ENCODE results near the gene ERBB4.

Gene ERBB4

GRCh38 chr2:211623096-211623495, 915.5 kb downstream of the ERBB4 start:
- no peak for TF ChIP-seq CTCF (IDR thresholded peaks at IDR 0.05; ENCODE audit: low read depth, low read length, missing control alignments)
- no peak for DNase-seq (ENCODE audit: extremely low read depth, low read depth)
- no peak overlapping the region for H3K4me3 ChIP-seq (replicated peaks; ENCODE audit: low read depth, low read length)

GRCh38 chr2:211620986-211621385, 917.6 kb downstream of the ERBB4 start:
- TF ChIP-seq CTCF (IDR thresholded peaks at IDR 0.05; ENCODE audit: low read depth, low read length, missing control alignments), result no peak
- no peak for DNase-seq (ENCODE audit: extremely low read depth, low read depth)
- H3K4me3 ChIP-seq (replicated peaks; ENCODE audit: low read depth, low read length), result no peak overlapping the region

GRCh38 chr2:211617803-211618202, 920.8 kb downstream of the ERBB4 start:
- no peak for TF ChIP-seq CTCF (IDR thresholded peaks at IDR 0.05; ENCODE audit: low read depth, low read length, missing control alignments)
- H3K4me3 ChIP-seq (replicated peaks; ENCODE audit: low read depth, low read length), result no peak overlapping the region
- DNase-seq (ENCODE audit: extremely low read depth, low read depth), result no peak

- no peak for DNase-seq (ENCODE audit: extremely low read depth, low read depth)
- no peak overlapping the region for H3K4me3 ChIP-seq (replicated peaks; ENCODE audit: low read depth, low read length)
- TF ChIP-seq CTCF (IDR thresholded peaks at IDR 0.05; ENCODE audit: low read depth, low read length, missing control alignments), result no peak
Observed at GRCh38 chr2:211611621-211612020, 927.0 kb downstream of the ERBB4 start.

- H3K4me3 ChIP-seq (replicated peaks; ENCODE audit: low read depth, low read length), result no peak overlapping the region
- no peak for TF ChIP-seq CTCF (IDR thresholded peaks at IDR 0.05; ENCODE audit: low read depth, low read length, missing control alignments)
- no peak for DNase-seq (ENCODE audit: extremely low read depth, low read depth)
Observed at GRCh38 chr2:211611061-211611518, 927.5 kb downstream of the ERBB4 start.

- no peak for TF ChIP-seq CTCF (IDR thresholded peaks at IDR 0.05; ENCODE audit: low read depth, low read length, missing control alignments)
- DNase-seq (ENCODE audit: extremely low read depth, low read depth), result no peak
- H3K4me3 ChIP-seq (replicated peaks; ENCODE audit: low read depth, low read length), result no peak overlapping the region
Observed at GRCh38 chr2:211609127-211609526, 929.5 kb downstream of the ERBB4 start.

- TF ChIP-seq CTCF (IDR thresholded peaks at IDR 0.05; ENCODE audit: low read depth, low read length, missing control alignments), result no peak
- DNase-seq (ENCODE audit: extremely low read depth, low read depth), result no peak
- H3K4me3 ChIP-seq (replicated peaks; ENCODE audit: low read depth, low read length), result no peak overlapping the region
Observed at GRCh38 chr2:211599146-211599545, 939.5 kb downstream of the ERBB4 start.
